Naive thymus-derived CD8-positive, alpha-beta T cell (primary cell): Measurements from ENCODE around the gene FBXL5. TPM values are rescaled to one million over a fixed set of nuclear protein-coding genes. Genes with fewer than 3 reads are reported as not detected.

Source experiments
- ATAC-seq, 2 donors: fragments of 150-1000 bp; cut with Tn5 transposase in 1 of 2; sonication (Bioruptor Pico), chemical (Tn5 transposase) in 1 of 2; 1 replicate in 1 of 2; 2 replicates in 1 of 2; pipeline ENCODE4 v1.10.0; 2021; ENCODE audit warnings: mild to moderate bottlenecking in 2 of 2, moderate library complexity in 2 of 2
- POLR2A ChIA-PET: fragments of 350-600 bp; sonication (Branson Sonifier 250); formaldehyde crosslinking; loops from one replicate; lab custom pipeline; 2021; ENCODE audit warnings: antibody characterized with exemption; lab: Charles Lee
- DNase-seq, 10 donors: peaks; one replicate each; pipeline versions ENCODE4 v3.0.0 to v3.0.0-alpha.2; 2020 to 2022
- H3K27ac Mint-ChIP-seq, 10 donors: one replicate each; pipeline ENCODE4 v1.8.0; 2020 to 2022; ENCODE audit warnings: mild to moderate bottlenecking in 10 of 10, mixed read lengths in 10 of 10, moderate library complexity in 4 of 10, inconsistent platforms in 1 of 10
- H3K27me3 Mint-ChIP-seq, 5 donors: one replicate each; pipeline ENCODE4 v1.8.0; 2021 to 2022; ENCODE audit warnings: mixed read lengths in 5 of 5
- H3K36me3 Mint-ChIP-seq, 3 donors: one replicate each; pipeline ENCODE4 v1.8.0; 2020 to 2022; ENCODE audit warnings: mixed read lengths in 3 of 3, mild to moderate bottlenecking in 2 of 3, inconsistent platforms in 1 of 3
- H3K4me1 Mint-ChIP-seq, 4 donors: one replicate each; pipeline ENCODE4 v1.8.0; 2021 to 2022; ENCODE audit warnings: mixed read lengths in 4 of 4
- H3K4me3 Mint-ChIP-seq, 10 donors: one replicate each; pipeline ENCODE4 v1.8.0; 2020 to 2022; ENCODE audit warnings: mild to moderate bottlenecking in 10 of 10, mixed read lengths in 10 of 10, moderate library complexity in 6 of 10, inconsistent platforms in 1 of 10
- H3K9me3 Mint-ChIP-seq, 9 donors: one replicate each; pipeline ENCODE4 v1.8.0; 2020 to 2022; ENCODE audit warnings: mixed read lengths in 9 of 9, mild to moderate bottlenecking in 3 of 9, inconsistent platforms in 1 of 9, moderate library complexity in 1 of 9
- polyA plus RNA-seq, 3 donors: library from polyadenylated mRNA; unstranded; fragments of 300-500 nt; fragmentation: Illumina TruSeq; gene quantifications; one replicate each; pipeline ENCODE4 v1.2.3, GENCODE V29; 2021
- total RNA-seq, 8 experiments: library from RNA in 2 of 8; stranded (reverse) in 2 of 8; gene quantifications; one replicate each; pipeline ENCODE4 v1.2.3 and lab custom pipeline; 2021 to 2026

The FBXL5 gene
- total and polyA plus RNA-seq, 5 experiments from 2014 or later, result 65.7 to 113 (median 96.1) TPM

GRCh38 chr4:15657366-15657765 lies 2.2 kb upstream of the FBXL5 start:
- no peaks in the 10 kb centered on the region for H3K27me3 Mint-ChIP-seq
- POLR2A ChIA-PET, result interaction anchor here (1.1 to 1.6 kb wide), 2 partner anchors 25 to 655 kb away, joined by 3 to 5 read pairs; partner anchors contain the start of gene FAM200B
- no peaks in the 10 kb centered on the region for H3K36me3 Mint-ChIP-seq
- H3K9me3 Mint-ChIP-seq, result peaks cover 0 to 1% (median 0%) of the 10 kb centered on the region in 9 donors
- DNase-seq, result no peak
- no peak for ATAC-seq
- peak overlapping the region in 3 of 10 donors; percentile 11 to 94 (median 55) for H3K27ac Mint-ChIP-seq
- peak overlapping the region in 4 of 10 donors; percentile 11 to 69 (median 44) for H3K4me3 Mint-ChIP-seq
- peaks cover 5 to 30% (median 28%) of the 10 kb centered on the region in 4 donors for H3K4me1 Mint-ChIP-seq

GRCh38 chr4:15656038-15656470 lies 897 bp upstream of the FBXL5 start:
- H3K9me3 Mint-ChIP-seq, result peaks cover 0 to 1% (median 0%) of the 10 kb centered on the region in 9 donors
- peak overlapping the region; percentile 94 to 99 (median 97) for H3K27ac Mint-ChIP-seq
- H3K4me1 Mint-ChIP-seq, result peaks cover 10 to 41% (median 41%) of the 10 kb centered on the region in 4 donors
- POLR2A ChIA-PET, result interaction anchor here (0.6 to 2.6 kb wide), 13 partner anchors 8 to 1958 kb away, joined by 3 to 37 read pairs (median 5); partner anchors contain the start of genes CPEB2, FAM200B and FGFBP2
- H3K36me3 Mint-ChIP-seq, result no peaks in the 10 kb centered on the region
- DNase-seq (no peak), ATAC-seq (no peak)
- H3K4me3 Mint-ChIP-seq, result peak overlapping the region; percentile 87 to 99 (median 92)
- no peaks in the 10 kb centered on the region for H3K27me3 Mint-ChIP-seq

GRCh38 chr4:15654593-15655222 lies 449 bp downstream of the FBXL5 start:
- DNase-seq (peak in 8 of 10 donors; percentile 8 to 43 (median 32)), ATAC-seq (peak; percentile 67 to 70)
- H3K9me3 Mint-ChIP-seq, result peaks cover 0 to 1% (median 0%) of the 10 kb centered on the region in 9 donors
- H3K36me3 Mint-ChIP-seq, result no peaks in the 10 kb centered on the region
- peaks cover 19 to 55% (median 53%) of the 10 kb centered on the region in 4 donors for H3K4me1 Mint-ChIP-seq
- POLR2A ChIA-PET, result interaction anchor here (0.6 to 2.6 kb wide), 13 partner anchors 9 to 1924 kb away, joined by 3 to 37 read pairs (median 4); partner anchors contain the start of genes CC2D2A, CPEB2, FAM200B and FGFBP2
- H3K4me3 Mint-ChIP-seq, result peak overlapping the region; percentile 92 to 99 (median 97)
- H3K27me3 Mint-ChIP-seq, result no peaks in the 10 kb centered on the region
- peak overlapping the region; percentile 94 to 99 (median 98) for H3K27ac Mint-ChIP-seq

DNA sequence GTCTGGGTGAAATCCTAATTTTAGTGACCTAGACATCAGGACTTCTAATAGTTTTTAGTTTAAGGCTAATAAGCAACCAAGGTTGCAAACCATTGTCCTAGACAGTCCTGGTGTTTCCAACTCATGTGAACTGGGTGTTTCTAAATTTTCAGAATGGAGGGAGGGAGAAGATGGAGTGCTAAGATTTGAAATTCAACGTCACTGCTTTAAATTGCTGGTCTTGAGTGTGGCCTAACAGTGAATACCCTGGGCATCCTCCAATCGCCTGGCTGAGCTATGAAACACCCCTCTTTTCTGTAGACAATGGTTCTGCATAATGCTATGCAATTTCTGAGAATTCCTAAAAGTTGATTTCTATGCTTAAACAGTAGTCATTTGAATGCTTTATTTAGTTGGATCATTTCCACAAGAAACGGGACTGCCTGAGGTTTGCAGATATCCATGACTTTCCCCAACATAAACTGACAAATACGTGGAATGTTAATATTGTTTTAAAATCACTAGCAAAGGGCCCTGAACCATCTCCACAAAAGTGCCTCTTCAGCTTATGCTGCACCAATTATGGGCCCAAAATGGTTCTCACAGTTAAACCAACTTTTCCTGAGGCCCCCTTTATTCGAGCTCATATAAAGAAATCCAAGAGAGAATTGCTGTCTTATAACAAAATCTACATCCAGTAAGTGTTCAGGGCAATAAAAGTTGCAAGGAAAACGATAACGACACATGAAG lies 1.1 kb downstream of the FBXL5 start:
- Mint-ChIP-seq H3K4me1 (peaks cover 20 to 59% (median 56%) of the 10 kb centered on the region in 4 donors), H3K9me3 (peaks cover 0 to 1% (median 0%) of the 10 kb centered on the region in 9 donors), H3K27ac (peak overlapping the region; percentile 94 to 98 (median 95)), H3K27me3 (no peaks in the 10 kb centered on the region), H3K36me3 (no peaks in the 10 kb centered on the region), H3K4me3 (peak overlapping the region; percentile 92 to 99 (median 97))
- POLR2A ChIA-PET, result interaction anchor here (0.8 to 2.6 kb wide), 7 partner anchors 10 to 1924 kb away, joined by 3 to 37 read pairs (median 6); partner anchors contain the start of genes CC2D2A, CPEB2 and FAM200B
- DNase-seq, result no peak
- no peak for ATAC-seq

DNA sequence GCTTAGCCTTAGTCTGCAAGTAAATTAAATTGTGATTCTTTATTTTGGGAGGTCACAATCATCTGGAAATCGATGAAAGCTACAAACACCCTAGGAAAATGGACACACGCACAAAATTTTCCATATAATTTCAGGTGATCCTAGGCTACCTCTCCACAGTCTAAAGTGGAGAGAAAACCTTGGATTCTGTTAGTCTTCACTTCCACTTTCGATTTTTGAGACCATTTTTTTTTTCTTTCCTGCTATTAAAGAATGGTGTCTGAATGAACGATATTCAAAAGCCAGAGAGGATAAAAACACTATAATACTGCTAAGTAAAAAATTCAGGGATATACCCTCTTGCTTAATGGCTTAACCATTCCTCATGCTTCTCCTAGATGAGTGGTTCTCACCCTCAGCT lies 1.7 kb downstream of the FBXL5 start:
- POLR2A ChIA-PET, result interaction anchor here (1.1 to 2.6 kb wide), 2 partner anchors 650 to 1925 kb away, joined by 3 to 17 read pairs; partner anchors contain the start of gene CPEB2
- H3K4me3 Mint-ChIP-seq, result peak overlapping the region; percentile 92 to 99 (median 97)
- H3K36me3 Mint-ChIP-seq, result no peaks in the 10 kb centered on the region
- DNase-seq (no peak), ATAC-seq (no peak)
- no peaks in the 10 kb centered on the region for H3K27me3 Mint-ChIP-seq
- H3K9me3 Mint-ChIP-seq, result peaks cover 0 to 1% (median 0%) of the 10 kb centered on the region in 9 donors
- H3K4me1 Mint-ChIP-seq, result peaks cover 22 to 65% (median 61%) of the 10 kb centered on the region in 4 donors
- peak overlapping the region; percentile 22 to 98 (median 94) for H3K27ac Mint-ChIP-seq

- POLR2A ChIA-PET, result no interaction called here
- Mint-ChIP-seq H3K36me3 (no peaks in the 10 kb centered on the region), H3K4me1 (peaks cover 22 to 71% (median 64%) of the 10 kb centered on the region in 4 donors), H3K4me3 (peak overlapping the region; percentile 92 to 99 (median 97)), H3K9me3 (peaks cover 0 to 1% (median 0%) of the 10 kb centered on the region in 9 donors), H3K27me3 (no peaks in the 10 kb centered on the region), H3K27ac (peak overlapping the region in 5 of 10 donors; percentile 6 to 97 (median 94))
- no peak for DNase-seq
- no peak for ATAC-seq
Measured at GRCh38 chr4:15652841-15653240, 2.3 kb downstream of the FBXL5 start.

GRCh38 chr4:15652191-15652590 lies 3.0 kb downstream of the FBXL5 start:
- ATAC-seq, result no peak
- peak overlapping the region in 7 of 10 donors; percentile 20 to 99 (median 66) for H3K4me3 Mint-ChIP-seq
- H3K27ac Mint-ChIP-seq, result peak overlapping the region in 2 of 10 donors; percentile 12 to 94
- DNase-seq, result no peak
- peaks cover 0 to 1% (median 0%) of the 10 kb centered on the region in 9 donors for H3K9me3 Mint-ChIP-seq
- no peaks in the 10 kb centered on the region for H3K36me3 Mint-ChIP-seq
- peaks cover 25 to 77% (median 67%) of the 10 kb centered on the region in 4 donors for H3K4me1 Mint-ChIP-seq
- POLR2A ChIA-PET, result no interaction called here
- H3K27me3 Mint-ChIP-seq, result no peaks in the 10 kb centered on the region

DNA sequence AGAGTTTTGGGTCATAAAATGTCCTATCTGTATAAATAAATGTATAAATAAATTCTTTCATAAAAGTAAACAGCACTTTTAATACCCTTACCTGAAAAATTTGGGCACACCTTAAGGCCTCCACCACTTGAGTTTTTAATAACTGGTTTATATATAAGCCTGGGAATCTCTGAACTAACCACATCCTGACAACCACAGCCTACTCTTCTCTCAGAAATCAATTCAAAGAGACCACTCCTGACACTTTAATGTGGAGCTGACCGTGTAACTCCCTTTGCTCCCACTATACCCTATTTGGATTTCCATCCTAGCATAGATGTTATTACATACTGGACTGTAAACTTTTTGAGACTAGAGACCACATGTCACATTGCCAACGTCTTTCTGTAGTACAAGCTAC lies 3.5 kb downstream of the FBXL5 start:
- Mint-ChIP-seq H3K4me3 (peak overlapping the region in 9 of 10 donors; percentile 20 to 99 (median 61)), H3K9me3 (peaks cover 0 to 1% (median 0%) of the 10 kb centered on the region in 9 donors), H3K27me3 (no peaks in the 10 kb centered on the region), H3K4me1 (peaks cover 25 to 79% (median 67%) of the 10 kb centered on the region in 4 donors), H3K27ac (peak overlapping the region in 7 of 10 donors; percentile 12 to 94 (median 54)), H3K36me3 (no peaks in the 10 kb centered on the region)
- no peak for ATAC-seq
- peak in 1 of 10 donors; percentile 27 for DNase-seq
- POLR2A ChIA-PET, result interaction anchor here (0.6 kb wide), 1 partner anchor 647 kb away, joined by 8 read pairs; no protein-coding TSS in a partner anchor

DNA sequence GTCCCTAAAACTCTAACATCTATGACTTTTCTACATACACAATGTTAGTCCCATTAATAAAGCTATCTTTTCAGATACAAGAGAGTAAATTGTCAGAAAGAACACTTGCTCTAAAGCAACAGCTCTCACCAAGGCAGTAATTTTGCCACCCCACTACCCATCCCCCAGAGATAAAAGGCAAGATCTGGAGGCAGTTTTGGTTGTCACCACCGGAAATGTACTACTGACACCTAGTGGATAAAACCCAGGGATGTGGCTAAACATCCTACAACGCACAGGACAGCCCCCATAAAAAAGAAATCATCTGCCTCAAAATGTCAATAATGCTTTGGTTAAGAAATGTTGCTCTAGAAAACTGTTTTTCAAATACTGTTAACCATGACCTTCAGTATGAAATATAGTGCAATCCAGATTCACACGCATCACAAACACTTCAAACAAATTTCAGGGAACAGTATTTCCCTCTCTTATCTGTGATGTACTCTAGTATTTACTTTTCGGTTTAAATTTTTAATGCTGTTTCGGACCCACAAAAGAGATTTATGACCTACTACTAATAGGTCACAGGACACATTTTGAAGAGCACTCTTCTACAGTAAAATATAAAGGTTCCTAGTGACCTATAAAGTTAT lies 5.1 kb downstream of the FBXL5 start:
- POLR2A ChIA-PET, result no interaction called here
- DNase-seq (peak; percentile 14 to 85 (median 72)), ATAC-seq (peak; percentile 71 to 77)
- Mint-ChIP-seq H3K27ac (peak overlapping the region in 6 of 10 donors; percentile 31 to 73 (median 54)), H3K4me3 (peak overlapping the region in 9 of 10 donors; percentile 35 to 70 (median 58)), H3K9me3 (no peaks in the 10 kb centered on the region), H3K27me3 (no peaks in the 10 kb centered on the region), H3K36me3 (no peaks in the 10 kb centered on the region), H3K4me1 (peaks cover 25 to 80% (median 66%) of the 10 kb centered on the region in 4 donors)

GRCh38 chr4:15648600-15648999 lies 6.6 kb downstream of the FBXL5 start:
- ATAC-seq, result no peak
- peak overlapping the region in 2 of 10 donors; percentile 2 to 6 for H3K27ac Mint-ChIP-seq
- peak overlapping the region in 2 of 10 donors; percentile 0 to 4 for H3K4me3 Mint-ChIP-seq
- peaks cover 0 to 7% (median 0%) of the 10 kb centered on the region in 3 donors for H3K36me3 Mint-ChIP-seq
- peaks cover 28 to 85% (median 67%) of the 10 kb centered on the region in 4 donors for H3K4me1 Mint-ChIP-seq
- no peak for DNase-seq
- no peaks in the 10 kb centered on the region for H3K27me3 Mint-ChIP-seq
- no peaks in the 10 kb centered on the region for H3K9me3 Mint-ChIP-seq
- POLR2A ChIA-PET, result no interaction called here

DNA sequence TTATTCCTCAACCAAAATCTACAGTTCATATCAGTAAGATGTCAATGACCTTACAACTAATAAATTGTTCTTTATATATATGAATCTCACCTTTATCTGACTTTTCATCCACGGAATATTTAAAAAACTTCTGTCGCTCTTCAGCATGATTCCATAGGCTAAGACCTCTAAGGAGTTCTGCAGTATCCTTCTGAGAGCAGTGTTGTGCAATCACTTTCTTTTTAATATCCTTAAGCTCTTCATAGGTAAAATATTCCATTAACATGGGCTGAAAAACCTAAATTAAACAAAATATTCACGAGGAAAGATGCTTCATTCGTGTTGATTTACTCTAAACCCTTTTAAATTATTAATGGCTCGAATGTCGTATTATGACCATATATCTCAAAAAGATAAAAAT lies 16.7 kb downstream of the FBXL5 start:
- peaks cover 6 to 23% (median 18%) of the 10 kb centered on the region in 4 donors for H3K4me1 Mint-ChIP-seq
- H3K36me3 Mint-ChIP-seq, result peaks cover 0 to 75% (median 20%) of the 10 kb centered on the region in 3 donors
- no peak overlapping the region for H3K27ac Mint-ChIP-seq
- ATAC-seq (no peak), DNase-seq (no peak)
- no peak overlapping the region for H3K4me3 Mint-ChIP-seq
- POLR2A ChIA-PET, result no interaction called here
- no peaks in the 10 kb centered on the region for H3K9me3 Mint-ChIP-seq
- H3K27me3 Mint-ChIP-seq, result no peaks in the 10 kb centered on the region
